Smooth muscle cell (in vitro differentiated cells): Measurements from ENCODE around the gene DDX51. TPM values are rescaled to one million over a fixed set of nuclear protein-coding genes. Genes with fewer than 3 reads are reported as not detected.

Experiments used
- DNase-seq: peaks from one replicate; lab custom pipeline; 2025; ENCODE audit not compliant: unreplicated experiment; lab: John Stamatoyannopoulos, UW
- H2AFZ ChIP-seq: fragments of 200-600 bp; sonication (generic); 2 replicates; pipeline ENCODE4 v1.6.0; 2016; ENCODE audit warnings: antibody characterized with exemption, low read depth, mild to moderate bottlenecking
- H3F3A ChIP-seq: fragments of 200-600 bp; sonication (generic); 2 replicates; pipeline ENCODE4 v1.6.0; 2017; ENCODE audit warnings: antibody characterized with exemption, low read depth
- H3K27ac ChIP-seq: fragments of 200-600 bp; sonication (generic); 2 replicates; pipeline ENCODE4 v1.5.1; 2016; ENCODE audit warnings: low read depth, mild to moderate bottlenecking
- H3K27me3 ChIP-seq: fragments of 200-600 bp; sonication (generic); 2 replicates; pipeline ENCODE4 v1.6.1; 2016; ENCODE audit warnings: low read depth, mild to moderate bottlenecking
- H3K36me3 ChIP-seq: fragments of 200-600 bp; sonication (generic); 2 replicates; pipeline ENCODE4 v1.5.1; 2016; ENCODE audit warnings: low read depth
- H3K4me1 ChIP-seq: fragments of 200-600 bp; sonication (generic); 2 replicates; pipeline ENCODE4 v1.5.1; 2016; ENCODE audit warnings: low read depth
- H3K4me2 ChIP-seq: fragments of 200-600 bp; sonication (generic); 2 replicates; pipeline ENCODE4 v1.6.0; 2016; ENCODE audit warnings: mild to moderate bottlenecking
- H3K4me3 ChIP-seq: fragments of 200-600 bp; sonication (generic); 2 replicates; pipeline ENCODE4 v1.5.1; 2016; ENCODE audit warnings: mild to moderate bottlenecking
- H3K79me2 ChIP-seq: fragments of 200-600 bp; sonication (generic); 2 replicates; pipeline ENCODE4 v1.6.0; 2016; ENCODE audit warnings: low read depth, mild to moderate bottlenecking
- H3K9ac ChIP-seq: fragments of 200-600 bp; sonication (generic); 2 replicates; pipeline ENCODE4 v1.6.0; 2016; ENCODE audit warnings: low read depth
- H3K9me3 ChIP-seq: fragments of 200-600 bp; sonication (generic); replicated peaks from 2 replicates; pipeline ENCODE4 v1.5.1; 2016; ENCODE audit warnings: low read depth
- H4K20me1 ChIP-seq: fragments of 200-600 bp; sonication (generic); 2 replicates; pipeline ENCODE4 v1.6.0; 2016; ENCODE audit warnings: low read depth
- WGBS: methylation state at CpG from one replicate; pipeline ENCODE4 v1.1.7; 2016; ENCODE audit warnings: low lambda C conversion rate; 5-methylcytosine and 5-hydroxymethylcytosine counted together
- polyA plus RNA-seq: library from polyadenylated mRNA; unstranded; fragments of >200 nt; fragmentation: Nextera tagmentation; extraction: Ambion mirVana; gene quantifications from 2 replicates; pipeline ENCODE4 v1.2.1, GENCODE V29; 2016
- total RNA-seq: library from RNA; depleted of rRNA; stranded (reverse); fragments of >200 nt; gene quantifications from 2 replicates; pipeline ENCODE4 v1.2.3, GENCODE V29; 2014
- TF ChIP-seq, protein P1 (sequence below): fragments of 200-600 bp; sonication (generic); IDR thresholded peaks from 2 replicates; pipeline ENCODE4 v1.5.1; 2017; ENCODE audit warnings: borderline replicate concordance, mild to moderate bottlenecking, antibody characterized with exemption; ENCODE audit not compliant: insufficient read depth, poor library complexity, severe bottlenecking

The DDX51 gene
- total and polyA plus RNA-seq, 2 experiments from 2014 or later, result 1.6 to 12.5 TPM

- H3K27me3 ChIP-seq, result no peaks in the 10 kb centered on the region
- no peaks in the 10 kb centered on the region for H3K79me2 ChIP-seq
- no peak overlapping the region for H3K4me3 ChIP-seq
- DNase-seq, result no peak
- no peaks in the 10 kb centered on the region for H3K9me3 ChIP-seq
- H3K27ac ChIP-seq, result no peak overlapping the region
- H3K9ac ChIP-seq, result no peak overlapping the region
- 82% methylated on average over 16 of the region's 16 CpGs for WGBS
- peaks cover 12% of the 10 kb centered on the region for H3K4me1 ChIP-seq
- no peaks in the 10 kb centered on the region for H4K20me1 ChIP-seq
- H2AFZ ChIP-seq, result no peak overlapping the region
- TF ChIP-seq, protein P1, sequence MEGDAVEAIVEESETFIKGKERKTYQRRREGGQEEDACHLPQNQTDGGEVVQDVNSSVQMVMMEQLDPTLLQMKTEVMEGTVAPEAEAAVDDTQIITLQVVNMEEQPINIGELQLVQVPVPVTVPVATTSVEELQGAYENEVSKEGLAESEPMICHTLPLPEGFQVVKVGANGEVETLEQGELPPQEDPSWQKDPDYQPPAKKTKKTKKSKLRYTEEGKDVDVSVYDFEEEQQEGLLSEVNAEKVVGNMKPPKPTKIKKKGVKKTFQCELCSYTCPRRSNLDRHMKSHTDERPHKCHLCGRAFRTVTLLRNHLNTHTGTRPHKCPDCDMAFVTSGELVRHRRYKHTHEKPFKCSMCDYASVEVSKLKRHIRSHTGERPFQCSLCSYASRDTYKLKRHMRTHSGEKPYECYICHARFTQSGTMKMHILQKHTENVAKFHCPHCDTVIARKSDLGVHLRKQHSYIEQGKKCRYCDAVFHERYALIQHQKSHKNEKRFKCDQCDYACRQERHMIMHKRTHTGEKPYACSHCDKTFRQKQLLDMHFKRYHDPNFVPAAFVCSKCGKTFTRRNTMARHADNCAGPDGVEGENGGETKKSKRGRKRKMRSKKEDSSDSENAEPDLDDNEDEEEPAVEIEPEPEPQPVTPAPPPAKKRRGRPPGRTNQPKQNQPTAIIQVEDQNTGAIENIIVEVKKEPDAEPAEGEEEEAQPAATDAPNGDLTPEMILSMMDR, result no peak
- no peaks in the 10 kb centered on the region for H3F3A ChIP-seq
- H3K36me3 ChIP-seq, result no peaks in the 10 kb centered on the region
- no peak overlapping the region for H3K4me2 ChIP-seq
Observed at GRCh38 chr12:132185705-132186104, 41.6 kb upstream of the DDX51 start.

DNA sequence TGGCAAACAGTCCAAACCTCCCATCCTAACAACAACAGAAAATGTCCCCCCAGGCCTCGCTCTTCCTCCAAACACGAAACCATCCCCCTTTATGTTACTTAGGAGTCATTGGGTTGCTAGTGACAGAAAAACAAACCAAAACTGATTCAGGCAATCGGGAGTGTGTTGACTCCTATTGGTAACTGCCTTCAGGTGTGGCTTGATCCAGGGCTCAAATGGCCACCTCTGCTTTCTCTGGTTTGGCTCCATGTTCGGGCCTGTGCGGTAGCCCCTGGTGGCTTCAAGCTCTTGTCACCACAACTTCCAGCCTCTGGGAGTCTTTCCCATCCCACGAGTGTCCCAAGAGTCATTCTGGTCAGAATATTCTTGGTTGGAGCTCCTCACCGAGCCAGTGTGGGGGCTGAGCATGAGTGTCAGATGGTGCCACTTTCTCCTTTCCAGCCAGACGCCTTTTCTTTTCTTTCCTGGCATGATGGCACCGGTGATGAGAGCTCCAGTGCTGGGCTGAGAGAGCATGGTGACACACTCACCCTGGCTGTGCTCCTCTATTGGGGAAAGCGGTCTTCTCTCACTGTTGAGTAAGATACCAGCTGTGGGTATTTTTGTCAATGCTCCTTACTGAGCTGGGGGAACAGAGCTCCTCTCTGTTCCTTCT, 38.7 kb upstream of the DDX51 start:
- H3K27me3 ChIP-seq, result no peaks in the 10 kb centered on the region
- H4K20me1 ChIP-seq, result no peaks in the 10 kb centered on the region
- H3K27ac ChIP-seq, result no peak overlapping the region
- H3K9ac ChIP-seq, result no peak overlapping the region
- no peaks in the 10 kb centered on the region for H3K79me2 ChIP-seq
- no peak overlapping the region for H3K4me2 ChIP-seq
- H3K36me3 ChIP-seq, result no peaks in the 10 kb centered on the region
- no peaks in the 10 kb centered on the region for H3K9me3 ChIP-seq
- WGBS, result 84% methylated on average over 10 of the region's 10 CpGs
- no peaks in the 10 kb centered on the region for H3F3A ChIP-seq
- no peaks in the 10 kb centered on the region for H3K4me1 ChIP-seq
- no peak overlapping the region for H2AFZ ChIP-seq
- DNase-seq, result no peak
- no peak overlapping the region for H3K4me3 ChIP-seq
- TF ChIP-seq, protein P1, result no peak

- Histone ChIP-seq H3K9me3 (no peaks in the 10 kb centered on the region), H4K20me1 (no peaks in the 10 kb centered on the region), H3K4me1 (no peaks in the 10 kb centered on the region), H3K4me3 (no peak overlapping the region), H3F3A (no peaks in the 10 kb centered on the region), H3K27ac (no peak overlapping the region), H3K79me2 (no peaks in the 10 kb centered on the region), H3K36me3 (no peaks in the 10 kb centered on the region), H2AFZ (no peak overlapping the region), H3K4me2 (no peak overlapping the region), H3K9ac (no peak overlapping the region), H3K27me3 (no peaks in the 10 kb centered on the region)
- no peak for DNase-seq
- TF ChIP-seq, protein P1, result no peak
- 97% methylated on average over 15 of the region's 21 CpGs for WGBS
Observed at GRCh38 chr12:132182206-132182710, 38.1 kb upstream of the DDX51 start.

GRCh38 chr12:132181570-132182200, 37.6 kb upstream of the DDX51 start:
- Histone ChIP-seq H3K79me2 (no peaks in the 10 kb centered on the region), H3K27me3 (no peaks in the 10 kb centered on the region)

More at GRCh38 chr12:132181570-132182200, 37.6 kb upstream of the DDX51 start:
- no peaks in the 10 kb centered on the region for H3K9me3 ChIP-seq
- H4K20me1 ChIP-seq, result no peaks in the 10 kb centered on the region
- no peaks in the 10 kb centered on the region for H3F3A ChIP-seq
- H3K27ac ChIP-seq, result no peak overlapping the region
- no peak overlapping the region for H3K9ac ChIP-seq
- H3K36me3 ChIP-seq, result no peaks in the 10 kb centered on the region
- no peaks in the 10 kb centered on the region for H3K4me1 ChIP-seq
- TF ChIP-seq, protein P1, result no peak
- WGBS, result 87% methylated on average over 22 of the region's 33 CpGs
- H3K4me3 ChIP-seq, result no peak overlapping the region
- DNase-seq, result no peak
- H3K4me2 ChIP-seq, result no peak overlapping the region
- H2AFZ ChIP-seq, result no peak overlapping the region
